ENCODE measurements around the gene RSRP1.
"Not testable (repeated sequence)": the region's sequence is repeated elsewhere in the genome, so short reads cannot be mapped to it uniquely, and the experiment has no call there.

RSRP1 gene

GRCh38 chr1:25238046-25238445 lies 9.2 kb downstream of the RSRP1 start:
- TF ChIP-seq CTCF (IDR thresholded peaks at IDR 0.05; ENCODE audit: insufficient read depth, missing control alignments), result no peak
- no peak for DNase-seq (ENCODE audit: insufficient read length, low spot score)
- FAIRE-seq, result no peak

GRCh38 chr1:25236261-25236660 lies 11.0 kb downstream of the RSRP1 start:
- DNase-seq (ENCODE audit: insufficient read length, low spot score); FAIRE-seq: not testable (repeated sequence)

- not testable (repeated sequence) for FAIRE-seq; DNase-seq (ENCODE audit: insufficient read length, low spot score)
These were observed 11.8 kb downstream of the RSRP1 start for GRCh38 chr1:25235411-25235810.

GRCh38 chr1:25232866-25233784 lies 14.1 kb downstream of the RSRP1 start:
- no peak for DNase-seq (ENCODE audit: insufficient read length, low spot score)
- TF ChIP-seq CTCF (IDR thresholded peaks at IDR 0.05; ENCODE audit: insufficient read depth, missing control alignments), result no peak
- no peak for FAIRE-seq

GRCh38 chr1:25232027-25232865 lies 15.0 kb downstream of the RSRP1 start, which contains the start of gene SYF2:
TSS of gene SYF2 (minus strand) at chr1:25232502. CDS start at chr1:25232467, 35 bp downstream.
- DNase-seq (ENCODE audit: insufficient read length, low spot score) (peak; percentile 55), FAIRE-seq (no peak)
- TF ChIP-seq CTCF (IDR thresholded peaks at IDR 0.05; ENCODE audit: insufficient read depth, missing control alignments), result no peak

- no peak for TF ChIP-seq CTCF (IDR thresholded peaks at IDR 0.05; ENCODE audit: insufficient read depth, missing control alignments)
- FAIRE-seq (no peak), DNase-seq (ENCODE audit: insufficient read length, low spot score) (no peak)
These were observed 23.8 kb downstream of the RSRP1 start for GRCh38 chr1:25223471-25223870.

GRCh38 chr1:25222606-25223005 lies 24.6 kb downstream of the RSRP1 start:
- TF ChIP-seq CTCF (IDR thresholded peaks at IDR 0.05; ENCODE audit: insufficient read depth, missing control alignments), result no peak
- DNase-seq (ENCODE audit: insufficient read length, low spot score), result no peak
- FAIRE-seq, result no peak

- FAIRE-seq (no peak), DNase-seq (ENCODE audit: insufficient read length, low spot score) (no peak)
- no peak for TF ChIP-seq CTCF (IDR thresholded peaks at IDR 0.05; ENCODE audit: insufficient read depth, missing control alignments)
These were observed 26.6 kb downstream of the RSRP1 start for GRCh38 chr1:25220666-25221065.
